Measurements from ENCODE around the gene THEMIS2.

Gene THEMIS2

DNA sequence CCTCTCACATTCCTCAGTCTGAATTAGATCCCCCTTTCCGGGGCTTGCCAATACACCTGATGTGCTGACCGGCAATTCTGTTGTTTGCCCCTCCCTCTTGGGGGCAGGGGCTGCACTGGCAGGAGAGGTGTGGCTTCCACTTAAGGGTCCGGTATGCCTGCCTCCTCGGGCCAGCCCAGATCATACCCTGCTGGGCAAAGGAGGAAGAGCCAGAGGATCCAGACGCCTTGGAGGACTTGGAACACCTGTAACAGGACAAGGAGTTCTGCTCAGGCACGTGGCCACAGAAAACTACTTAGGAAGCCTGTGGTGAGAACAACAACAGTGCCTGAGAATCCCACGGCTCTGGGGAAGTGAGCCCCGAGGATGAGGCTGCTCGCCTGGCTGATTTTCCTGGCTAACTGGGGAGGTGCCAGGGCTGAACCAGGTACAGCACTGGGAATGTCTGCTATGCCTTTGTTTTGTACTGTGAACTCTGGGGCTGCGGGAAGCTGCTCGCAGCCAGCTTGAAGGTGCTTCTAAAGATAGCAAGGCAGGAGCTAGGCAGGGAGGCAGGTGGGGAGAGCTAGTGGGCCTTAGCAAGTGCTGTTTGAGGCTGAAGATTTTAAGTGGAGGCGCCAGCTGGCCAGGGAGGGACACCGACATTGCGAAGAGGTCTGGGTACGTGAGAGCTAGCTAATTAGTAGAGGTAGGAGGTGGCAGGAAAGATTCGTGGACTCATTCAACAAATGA lies 62.6 kb downstream of the THEMIS2 start, which contains the start of gene SMPDL3B:
TSS of gene SMPDL3B (plus strand) at position 183 of the 732 bp plus-strand sequence. CDS start at position 367, 184 bp downstream.
- peak within 1 kb of the TSS; percentile 24 for H3K4me3 ChIP-seq (ENCODE audit: low read depth, low read length)
- TF ChIP-seq, protein P1, sequence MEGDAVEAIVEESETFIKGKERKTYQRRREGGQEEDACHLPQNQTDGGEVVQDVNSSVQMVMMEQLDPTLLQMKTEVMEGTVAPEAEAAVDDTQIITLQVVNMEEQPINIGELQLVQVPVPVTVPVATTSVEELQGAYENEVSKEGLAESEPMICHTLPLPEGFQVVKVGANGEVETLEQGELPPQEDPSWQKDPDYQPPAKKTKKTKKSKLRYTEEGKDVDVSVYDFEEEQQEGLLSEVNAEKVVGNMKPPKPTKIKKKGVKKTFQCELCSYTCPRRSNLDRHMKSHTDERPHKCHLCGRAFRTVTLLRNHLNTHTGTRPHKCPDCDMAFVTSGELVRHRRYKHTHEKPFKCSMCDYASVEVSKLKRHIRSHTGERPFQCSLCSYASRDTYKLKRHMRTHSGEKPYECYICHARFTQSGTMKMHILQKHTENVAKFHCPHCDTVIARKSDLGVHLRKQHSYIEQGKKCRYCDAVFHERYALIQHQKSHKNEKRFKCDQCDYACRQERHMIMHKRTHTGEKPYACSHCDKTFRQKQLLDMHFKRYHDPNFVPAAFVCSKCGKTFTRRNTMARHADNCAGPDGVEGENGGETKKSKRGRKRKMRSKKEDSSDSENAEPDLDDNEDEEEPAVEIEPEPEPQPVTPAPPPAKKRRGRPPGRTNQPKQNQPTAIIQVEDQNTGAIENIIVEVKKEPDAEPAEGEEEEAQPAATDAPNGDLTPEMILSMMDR (IDR thresholded peaks at IDR 0.05; ENCODE audit: insufficient read depth, low read depth, low read length, missing control alignments) = no peak
- no peak for DNase-seq (ENCODE audit: low read depth)

DNA sequence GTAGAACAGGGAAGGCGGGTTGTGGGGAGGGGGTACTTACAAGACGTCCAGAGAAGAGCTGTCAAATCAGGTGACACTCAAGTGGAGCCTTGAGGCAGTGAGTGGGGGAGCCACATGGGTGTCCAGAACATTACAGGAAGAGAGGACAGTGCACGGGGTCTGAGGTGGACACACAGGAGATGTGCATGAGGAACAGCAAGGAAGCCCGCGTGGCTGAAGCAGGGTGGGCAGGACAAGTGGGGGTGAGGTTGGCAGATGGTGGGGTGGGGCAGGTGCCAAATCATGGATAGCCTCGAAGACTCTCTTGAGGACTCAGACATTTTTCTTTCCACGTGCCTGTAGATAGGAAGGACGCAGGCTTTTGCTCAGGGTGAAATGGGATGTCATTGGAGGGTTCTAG lies 63.4 kb downstream of the THEMIS2 start:
- no peak for DNase-seq (ENCODE audit: low read depth)

More for the DNA sequence above, 63.4 kb downstream of the THEMIS2 start:
- no peak overlapping the region for H3K4me3 ChIP-seq (ENCODE audit: low read depth, low read length)
- TF ChIP-seq, protein P1 (IDR thresholded peaks at IDR 0.05; ENCODE audit: insufficient read depth, low read depth, low read length, missing control alignments) = no peak
